Measurements from ENCODE around the gene HCST. TPM values are rescaled to one million over a fixed set of nuclear protein-coding genes. Genes with fewer than 3 reads are reported as not detected.
A peak's percentile ranks its signal among the peaks of the same experiment; 100 is the strongest.

Gene HCST
- total and polyA plus RNA-seq, 8 donors: 5.0 to 12.5 (median 9.2) TPM; not detected in 3

DNA sequence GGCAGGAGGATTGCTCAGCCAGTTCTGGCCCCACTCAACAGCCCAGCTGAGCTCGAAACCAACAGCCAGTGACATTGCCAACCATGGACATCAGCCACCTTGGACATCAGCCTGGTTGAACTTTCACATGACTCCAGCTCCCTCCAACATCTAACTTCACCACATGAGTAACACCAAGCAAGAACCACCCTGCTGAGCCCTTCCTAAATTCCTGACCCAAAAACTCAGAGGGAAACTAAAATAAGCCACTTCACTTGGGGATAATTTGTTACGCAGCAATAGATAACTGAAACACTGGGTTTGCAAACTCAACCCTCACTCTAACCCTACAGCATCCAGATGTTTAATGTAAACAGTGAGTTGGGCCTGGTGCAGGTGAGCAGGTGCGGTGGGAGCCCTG is 23.2 kb downstream of the HCST start:
- Histone ChIP-seq H3K4me1 (peaks cover 0 to 4% (median under 1%) of the 10 kb centered on the region in 4 donors), H3K27me3 (peaks cover 0 to 17% (median 6%) of the 10 kb centered on the region in 3 donors), H3K36me3 (no peaks in the 10 kb centered on the region), H3K9me3 (peaks cover 0 to 8% (median 4%) of the 10 kb centered on the region in 4 donors), H3K27ac (no peak overlapping the region), H3K4me3 (no peak overlapping the region)
- intact Hi-C loops (cut with DNase I; ENCODE audit: low total_unique reads): no loop called here
- TF ChIP-seq POLR2AphosphoS5 (IDR thresholded peaks at IDR 0.05) (no peak), EP300 (IDR thresholded peaks at IDR 0.05) (no peak), POLR2A (IDR thresholded peaks at IDR 0.05) (no peak)
- TF ChIP-seq, protein P1, sequence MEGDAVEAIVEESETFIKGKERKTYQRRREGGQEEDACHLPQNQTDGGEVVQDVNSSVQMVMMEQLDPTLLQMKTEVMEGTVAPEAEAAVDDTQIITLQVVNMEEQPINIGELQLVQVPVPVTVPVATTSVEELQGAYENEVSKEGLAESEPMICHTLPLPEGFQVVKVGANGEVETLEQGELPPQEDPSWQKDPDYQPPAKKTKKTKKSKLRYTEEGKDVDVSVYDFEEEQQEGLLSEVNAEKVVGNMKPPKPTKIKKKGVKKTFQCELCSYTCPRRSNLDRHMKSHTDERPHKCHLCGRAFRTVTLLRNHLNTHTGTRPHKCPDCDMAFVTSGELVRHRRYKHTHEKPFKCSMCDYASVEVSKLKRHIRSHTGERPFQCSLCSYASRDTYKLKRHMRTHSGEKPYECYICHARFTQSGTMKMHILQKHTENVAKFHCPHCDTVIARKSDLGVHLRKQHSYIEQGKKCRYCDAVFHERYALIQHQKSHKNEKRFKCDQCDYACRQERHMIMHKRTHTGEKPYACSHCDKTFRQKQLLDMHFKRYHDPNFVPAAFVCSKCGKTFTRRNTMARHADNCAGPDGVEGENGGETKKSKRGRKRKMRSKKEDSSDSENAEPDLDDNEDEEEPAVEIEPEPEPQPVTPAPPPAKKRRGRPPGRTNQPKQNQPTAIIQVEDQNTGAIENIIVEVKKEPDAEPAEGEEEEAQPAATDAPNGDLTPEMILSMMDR (IDR thresholded peaks at IDR 0.05): no peak
- no peak for DNase-seq
- WGBS, 5 donors: 78 to 100% (median 88%) methylated on average over 3 of the region's 3 CpGs

DNA sequence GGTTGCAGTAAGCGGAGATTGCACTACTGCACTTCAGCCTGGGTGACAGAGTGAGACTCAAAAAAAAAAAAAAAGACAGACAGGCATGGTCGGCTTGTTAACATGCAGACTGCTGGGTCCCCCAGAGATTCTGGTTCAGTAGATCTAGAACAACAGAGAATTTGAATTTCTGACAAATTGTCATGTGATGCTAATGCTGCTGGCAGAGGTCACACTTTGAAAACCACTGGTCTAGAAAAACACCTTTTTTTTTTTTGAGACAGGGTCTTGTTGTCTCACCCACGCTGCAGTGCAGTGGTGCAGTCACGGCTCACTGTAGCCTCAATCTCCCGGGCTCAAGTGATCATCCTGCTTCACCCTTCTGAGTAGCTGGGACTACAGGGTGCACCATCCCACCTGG is 26.2 kb downstream of the HCST start:
- peaks cover 0 to 8% (median 4%) of the 10 kb centered on the region in 4 donors for H3K9me3 ChIP-seq
- H3K27me3 ChIP-seq: peaks cover 0 to 17% (median 6%) of the 10 kb centered on the region in 3 donors

DNA sequence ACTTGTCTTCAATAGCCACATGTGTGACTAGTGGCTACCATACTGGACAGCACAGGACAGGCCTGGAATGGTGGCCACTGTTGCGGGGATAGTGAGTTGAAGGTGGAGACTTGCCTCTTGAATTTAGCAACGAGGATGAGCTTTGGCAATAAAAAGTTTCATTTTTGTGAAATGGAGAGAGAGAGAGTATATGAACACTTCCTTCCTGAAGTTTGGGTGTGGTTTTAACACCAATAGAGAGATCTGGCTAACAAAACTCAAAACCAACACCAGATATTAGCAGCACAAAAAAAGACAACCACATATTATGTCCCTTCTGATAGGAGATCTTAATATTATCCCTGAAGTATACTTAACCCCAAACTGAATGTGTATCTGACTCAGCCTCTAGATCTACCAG is 27.5 kb downstream of the HCST start:
- intact Hi-C loops (cut with DNase I; ENCODE audit: low total_unique reads): loop anchor here (5.0 kb wide), 2 partner anchors 33 to 48 kb away; no protein-coding TSS in a partner anchor
- WGBS, 5 donors: 66 to 82% (median 73%) methylated on average over 2 of the region's 2 CpGs
- TF ChIP-seq POLR2A (IDR thresholded peaks at IDR 0.05): no peak
- TF ChIP-seq, protein P1 (IDR thresholded peaks at IDR 0.05): no peak
- TF ChIP-seq EP300 (IDR thresholded peaks at IDR 0.05): no peak
- no peak for TF ChIP-seq POLR2AphosphoS5 (IDR thresholded peaks at IDR 0.05)

More for the DNA sequence above, 26.2 kb downstream of the HCST start:
- WGBS, 5 donors: 71 to 85% (median 75%) methylated on average over 5 of the region's 5 CpGs
- DNase-seq: no peak
- intact Hi-C loops (cut with DNase I; ENCODE audit: low total_unique reads): no loop called here
- H3K27ac ChIP-seq: no peak overlapping the region
- H3K36me3 ChIP-seq: no peaks in the 10 kb centered on the region
- H3K4me3 ChIP-seq: no peak overlapping the region
- peaks cover 5 to 20% (median 11%) of the 10 kb centered on the region in 4 donors for H3K4me1 ChIP-seq
- TF ChIP-seq POLR2AphosphoS5 (IDR thresholded peaks at IDR 0.05) (no peak), EP300 (IDR thresholded peaks at IDR 0.05) (no peak), POLR2A (IDR thresholded peaks at IDR 0.05) (no peak)
- TF ChIP-seq, protein P1 (IDR thresholded peaks at IDR 0.05): no peak

DNA sequence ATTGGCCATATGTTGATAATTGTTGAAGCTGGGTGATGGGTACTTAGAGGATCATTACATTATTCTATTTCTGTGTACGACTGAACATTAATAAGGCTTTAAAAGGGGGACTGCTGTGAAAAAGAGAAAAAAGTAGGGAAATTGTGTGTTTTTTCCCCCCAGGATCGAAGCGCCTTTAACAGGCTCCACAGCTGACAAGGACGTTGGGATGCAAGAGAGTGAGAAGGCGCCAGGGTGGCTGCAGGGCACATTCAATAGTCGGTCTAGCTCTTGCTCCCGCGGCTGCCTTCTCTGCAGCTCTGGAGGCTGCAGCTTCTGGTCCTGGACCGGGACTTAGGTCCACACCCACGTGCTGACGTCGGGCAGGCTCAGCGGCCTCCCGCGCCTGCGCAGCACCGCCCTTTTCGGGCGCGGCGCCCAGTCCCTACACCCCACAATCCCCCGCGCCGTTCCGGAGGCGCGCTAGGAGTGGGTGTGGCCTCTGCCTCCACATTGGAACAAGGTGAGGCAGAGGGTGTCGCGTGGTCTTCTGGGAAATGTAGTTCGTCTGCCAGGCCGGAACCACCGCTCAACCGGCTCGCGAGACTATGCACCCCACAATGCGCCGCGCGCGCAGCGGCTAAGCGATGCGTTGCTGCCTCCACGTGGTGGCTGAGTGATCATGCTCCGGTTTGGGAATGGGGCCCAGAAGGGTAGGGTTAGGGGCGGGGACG is 29.0 kb downstream of the HCST start:
- TF ChIP-seq POLR2AphosphoS5 (IDR thresholded peaks at IDR 0.05) (peak; percentile 94 to 99 (median 97)), EP300 (IDR thresholded peaks at IDR 0.05) (no peak), POLR2A (IDR thresholded peaks at IDR 0.05) (peak in 2 of 4 donors; percentile 49 to 60)
- TF ChIP-seq, protein P1 (IDR thresholded peaks at IDR 0.05): peak in 5 of 7 experiments; percentile 78 to 99 (median 89)
- intact Hi-C loops (cut with DNase I; ENCODE audit: low total_unique reads): loop anchor here (5.0 kb wide), 2 partner anchors 34 to 49 kb away; no protein-coding TSS in a partner anchor
- Histone ChIP-seq H3K4me1 (peaks cover 16 to 30% (median 23%) of the 10 kb centered on the region in 4 donors), H3K36me3 (no peaks in the 10 kb centered on the region), H3K27me3 (peaks cover 0 to 6% (median 0%) of the 10 kb centered on the region in 3 donors), H3K4me3 (peak overlapping the region in 3 of 4 donors; percentile 18 to 24 (median 23)), H3K27ac (peak overlapping the region; percentile 63 to 82 (median 75)), H3K9me3 (no peaks in the 10 kb centered on the region)
- peak; percentile 99 to 100 for DNase-seq
- WGBS, 5 donors: 0 to 1% (median 0%) methylated on average over 26 to 47 of the region's 47 CpGs

More for the DNA sequence above, 27.5 kb downstream of the HCST start:
- H3K27ac ChIP-seq: peak overlapping the region in 3 of 5 donors; percentile 2 to 82 (median 78)
- H3K36me3 ChIP-seq: no peaks in the 10 kb centered on the region
- DNase-seq: no peak
- H3K27me3 ChIP-seq: peaks cover 0 to 17% (median 6%) of the 10 kb centered on the region in 3 donors
- H3K4me1 ChIP-seq: peaks cover 5 to 20% (median 12%) of the 10 kb centered on the region in 4 donors
- peaks cover 0 to 8% (median 4%) of the 10 kb centered on the region in 4 donors for H3K9me3 ChIP-seq
- no peak overlapping the region for H3K4me3 ChIP-seq
